Measurements from ENCODE around the gene KIF26B. TPM values are rescaled to one million over a fixed set of nuclear protein-coding genes. Genes with fewer than 3 reads are reported as not detected.

KIF26B gene
- total RNA-seq, 1 donor, result 0.54 TPM

- no peak for DNase-seq (ENCODE audit: low read depth in 2 of 3, low spot score in 2 of 3)
Observed at GRCh38 chr1:245752561-245752960, 597.8 kb downstream of the KIF26B start.

DNA sequence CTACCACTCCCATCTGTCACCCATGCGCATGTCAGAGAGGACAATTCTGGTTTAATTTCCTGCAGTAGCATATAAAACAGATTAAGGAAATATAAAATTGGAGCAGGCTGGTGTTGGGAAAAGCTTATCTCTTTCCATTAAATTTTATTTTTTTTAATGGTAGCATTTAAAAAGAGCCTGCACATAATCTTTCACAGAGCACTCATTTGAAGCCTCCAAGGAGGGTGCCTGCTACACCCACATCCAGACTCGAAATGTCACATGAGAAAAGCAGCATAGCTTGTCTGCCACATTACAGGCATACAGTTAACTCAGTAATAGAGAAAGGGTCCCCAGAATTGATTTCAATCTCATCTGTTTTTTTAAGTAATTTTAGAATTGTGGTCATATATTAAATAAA lies 599.0 kb downstream of the KIF26B start:
- DNase-seq (ENCODE audit: low read depth in 2 of 3, low spot score in 2 of 3), result no peak

GRCh38 chr1:245754463-245754961 lies 599.7 kb downstream of the KIF26B start:
- no peak for DNase-seq (ENCODE audit: low read depth in 2 of 3, low spot score in 2 of 3)

Small RNA genes within 50 kb of the gene (small RNA-seq; reads per million reads assigned to genes)
- gene DNAJC19P8 (not detected), gene RNU1-132P (not detected)

Data from hematopoietic multipotent progenitor cell (in vitro differentiated cells).